Stimulated activated CD4-positive, alpha-beta T cell treated with anti-CD3 and anti-CD28 coated beads, Interleukin-2, amount 100 ng/mL, for 24 hours (primary cell): Measurements from ENCODE around the gene PCSK5.
"Not testable (repeated sequence)": the region's sequence is repeated elsewhere in the genome, so short reads cannot be mapped to it uniquely, and the experiment has no call there.

ENCODE experiments used
- DNase-seq, 2 donors: peaks; one replicate each; pipeline ENCODE4 v3.0.0-alpha.2; 2020

PCSK5 gene

DNA sequence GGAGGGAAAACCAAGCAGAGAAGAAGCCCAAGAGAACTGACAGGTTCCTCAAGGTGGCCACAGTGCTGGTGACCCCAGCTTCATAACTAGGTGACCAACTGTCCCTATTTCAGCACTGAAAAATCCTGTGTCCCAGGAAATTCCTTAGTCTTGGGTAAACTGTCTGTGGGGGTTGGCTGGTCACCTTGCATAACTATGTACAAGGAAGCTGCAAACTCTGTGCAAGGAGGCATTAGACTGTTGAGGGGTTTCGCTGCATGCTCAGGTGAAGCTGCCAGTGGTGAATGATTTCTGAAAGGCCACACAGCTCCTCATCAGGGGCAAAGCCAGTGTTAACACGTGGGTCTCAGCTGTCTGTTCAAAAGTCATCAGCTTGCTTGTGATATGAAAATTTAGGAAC, 36.9 kb downstream of the PCSK5 start:
- DNase-seq: no peak

GRCh38 chr9:75930190-75930589, 39.7 kb downstream of the PCSK5 start:
- DNase-seq: no peak

DNA sequence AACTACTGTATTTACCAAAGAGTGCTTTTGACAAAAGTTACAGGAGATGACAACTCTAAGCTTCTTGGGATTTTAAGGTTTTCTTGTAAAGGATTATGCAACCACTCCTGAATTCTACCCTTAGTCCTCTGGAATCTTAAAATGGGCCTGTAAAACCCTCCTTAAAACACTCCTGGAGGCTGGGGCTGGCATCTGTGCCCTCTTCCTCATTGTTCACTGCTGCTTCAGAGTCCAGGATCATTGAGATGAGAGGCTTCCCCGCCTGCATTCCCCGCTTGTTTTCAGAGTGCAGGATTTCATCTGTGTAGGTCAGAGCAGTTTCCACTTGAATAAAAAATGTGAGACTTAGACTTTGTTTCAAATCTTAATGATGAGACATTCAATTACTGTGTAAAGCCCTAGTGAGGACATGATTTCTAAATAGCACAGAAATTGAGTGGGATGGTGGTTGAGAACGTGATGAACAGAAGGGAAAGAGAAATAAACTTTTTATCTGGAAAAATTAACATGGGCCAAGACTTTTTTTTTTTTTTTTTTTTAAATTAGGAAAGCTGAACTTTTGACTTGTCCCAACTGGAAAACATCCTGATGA, 40.4 kb downstream of the PCSK5 start:
- DNase-seq: no peak

- DNase-seq: no peak
Observed at GRCh38 chr9:75933982-75934381, 43.5 kb downstream of the PCSK5 start.

DNA sequence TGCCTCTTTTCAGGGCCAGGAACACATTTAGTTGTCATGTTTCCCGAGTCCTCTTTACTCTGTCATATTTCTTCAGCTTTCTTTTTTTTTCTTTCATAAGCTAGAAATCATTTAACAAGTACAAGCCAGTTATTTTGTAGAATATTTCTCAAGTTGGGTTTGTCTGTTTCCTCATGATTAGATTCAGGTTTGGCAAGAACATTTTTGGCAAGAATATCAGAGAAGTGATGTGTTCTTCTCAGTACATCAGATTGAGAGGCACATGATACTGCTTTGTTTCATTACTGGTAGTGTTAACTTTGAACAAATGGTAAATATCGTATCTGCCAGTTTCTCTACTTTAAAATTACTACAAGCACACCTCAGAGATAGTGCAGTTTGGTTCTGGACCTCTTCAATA, 45.1 kb downstream of the PCSK5 start:
- DNase-seq: no peak

- no peak for DNase-seq
Observed at GRCh38 chr9:75937521-75938258, 47.2 kb downstream of the PCSK5 start.

- no peak for DNase-seq
Observed at GRCh38 chr9:75938946-75939345, 48.5 kb downstream of the PCSK5 start.

- DNase-seq: no peak
Observed at GRCh38 chr9:75939536-75940111, 49.2 kb downstream of the PCSK5 start.

DNA sequence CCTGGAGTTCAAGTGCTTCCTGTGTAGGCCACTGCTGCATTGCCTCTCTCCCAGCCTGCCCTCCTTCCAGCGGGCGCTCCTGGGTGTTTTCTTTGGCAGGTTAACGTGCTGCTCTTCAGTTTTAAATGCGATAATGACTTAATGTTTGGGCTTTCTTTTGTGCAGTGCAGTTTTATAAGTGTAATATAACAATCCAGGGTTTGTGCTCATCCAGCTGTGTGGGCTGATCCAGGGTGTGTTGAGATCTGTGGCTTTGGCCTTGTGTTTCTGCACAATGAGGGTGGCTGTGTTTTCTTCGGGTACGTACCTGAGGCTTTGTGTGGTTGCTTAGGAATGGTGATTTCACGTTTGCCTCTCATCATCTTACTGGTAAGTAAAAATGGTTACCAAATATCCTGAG, 50.6 kb downstream of the PCSK5 start:
- DNase-seq: no peak

DNA sequence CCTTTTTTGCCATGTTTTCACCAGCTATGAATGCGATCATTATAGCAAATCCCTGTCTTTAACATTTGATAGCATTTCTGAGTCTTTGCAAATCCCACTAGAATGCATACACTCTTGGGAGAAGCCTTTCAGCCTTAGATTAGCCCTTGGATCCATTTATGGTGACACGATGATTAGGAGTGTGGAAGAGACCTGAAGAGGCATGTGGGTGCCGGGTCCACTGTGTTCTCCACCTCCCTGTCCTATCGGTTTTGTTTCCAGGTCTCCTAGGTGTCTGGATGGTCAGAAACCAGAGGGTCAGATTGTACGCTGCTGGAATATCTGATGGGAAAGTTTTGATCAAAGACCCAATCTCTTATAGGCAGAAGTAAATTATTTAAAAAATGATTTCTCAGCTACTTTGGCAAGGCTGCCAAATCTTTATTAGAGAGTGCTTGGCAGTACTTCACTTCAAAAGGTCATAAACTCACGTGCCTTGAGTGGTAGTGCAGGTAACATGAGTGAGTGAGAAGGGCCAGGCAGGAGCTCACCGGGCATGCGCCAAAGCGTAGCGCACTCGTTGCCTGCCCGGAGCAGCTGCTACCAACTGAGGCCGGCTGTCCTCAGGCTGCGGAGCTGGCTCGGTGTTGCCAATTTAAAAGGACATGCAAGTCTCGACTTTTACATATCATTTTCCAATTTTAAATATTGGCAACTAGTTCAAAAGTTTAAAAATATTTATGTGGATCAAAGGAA, 51.3 kb downstream of the PCSK5 start:
- no peak for DNase-seq

DNA sequence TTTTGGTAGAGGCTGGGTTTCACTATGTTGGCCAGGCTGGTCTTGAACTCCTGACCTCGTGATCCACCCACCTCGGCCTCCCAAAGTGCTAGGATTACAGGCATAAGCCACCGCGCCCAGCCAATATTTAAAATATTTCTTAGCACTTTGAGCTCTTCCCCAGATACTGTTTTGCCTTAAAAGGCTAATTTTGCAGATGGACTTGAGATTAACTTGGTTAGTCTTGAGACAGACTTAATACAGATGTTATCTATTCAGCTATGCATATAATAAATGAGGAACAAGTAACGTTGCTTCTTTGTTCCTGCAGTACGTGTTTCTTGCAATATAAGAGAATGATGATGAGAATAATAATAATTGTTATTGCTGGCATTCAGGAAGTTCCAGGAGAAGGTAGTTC, 56.3 kb downstream of the PCSK5 start:
- DNase-seq: no peak

GRCh38 chr9:75947233-75947632, 56.8 kb downstream of the PCSK5 start:
- DNase-seq: no peak

- no peak for DNase-seq
Observed at GRCh38 chr9:75950998-75951397, 60.5 kb downstream of the PCSK5 start.

- no peak for DNase-seq
Observed at GRCh38 chr9:75953218-75953617, 62.7 kb downstream of the PCSK5 start.

GRCh38 chr9:75956161-75956560, 65.7 kb downstream of the PCSK5 start:
- DNase-seq: no peak

- DNase-seq: no peak
Observed at GRCh38 chr9:75957116-75957515, 66.6 kb downstream of the PCSK5 start.

DNA sequence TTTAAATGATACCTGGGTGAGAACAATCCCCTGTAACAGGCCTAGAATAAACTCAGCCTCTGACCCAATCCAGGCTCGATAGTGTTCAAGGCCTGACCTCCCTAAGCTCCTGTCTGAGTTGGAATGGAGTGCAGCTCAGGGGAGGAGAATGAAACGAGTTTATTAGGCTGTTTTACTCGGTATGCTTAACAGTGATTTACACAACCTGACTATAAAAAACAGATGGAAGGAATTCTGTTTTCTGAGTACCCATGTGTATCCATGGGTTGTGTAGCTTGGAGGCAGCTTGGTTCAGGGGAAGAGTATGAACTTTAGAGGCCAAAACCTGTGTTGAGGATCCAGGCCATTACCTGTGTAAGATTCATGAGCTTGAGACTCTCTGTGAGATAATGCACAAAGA, 67.8 kb downstream of the PCSK5 start:
- no peak for DNase-seq

GRCh38 chr9:75960551-75960950, 70.1 kb downstream of the PCSK5 start:
- no peak for DNase-seq

DNA sequence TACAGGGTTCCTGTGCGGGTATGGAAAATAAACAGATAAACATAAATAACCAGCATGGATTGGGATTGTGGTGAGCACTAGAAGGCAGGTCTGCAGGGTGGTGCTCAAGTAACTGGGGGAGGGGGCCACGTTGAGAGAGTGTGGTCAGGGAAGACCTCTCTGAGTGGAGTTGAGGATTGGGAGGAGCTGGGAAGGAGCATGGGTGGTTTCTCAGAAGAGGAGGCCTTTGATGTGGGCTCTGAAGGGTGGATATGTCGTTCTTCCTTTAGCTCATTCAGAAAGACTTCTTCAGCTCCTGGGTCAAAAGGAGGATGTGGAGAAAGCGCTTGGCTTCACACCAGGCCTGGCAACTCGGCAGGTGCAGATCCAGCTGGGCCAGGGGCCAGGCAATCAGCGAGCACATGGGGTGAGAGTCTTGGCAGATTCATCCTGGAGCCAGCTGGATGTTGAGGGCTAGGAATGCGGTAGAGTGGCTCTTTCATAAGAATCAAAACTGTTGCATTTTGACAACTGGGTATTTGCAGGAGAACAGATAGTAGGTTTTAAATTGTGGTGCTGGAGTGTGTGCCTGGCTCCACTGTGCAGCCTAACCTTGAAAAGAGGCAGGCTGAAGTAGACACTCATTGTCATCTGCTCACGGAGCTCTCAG, 71.7 kb downstream of the PCSK5 start:
- DNase-seq: no peak

DNA sequence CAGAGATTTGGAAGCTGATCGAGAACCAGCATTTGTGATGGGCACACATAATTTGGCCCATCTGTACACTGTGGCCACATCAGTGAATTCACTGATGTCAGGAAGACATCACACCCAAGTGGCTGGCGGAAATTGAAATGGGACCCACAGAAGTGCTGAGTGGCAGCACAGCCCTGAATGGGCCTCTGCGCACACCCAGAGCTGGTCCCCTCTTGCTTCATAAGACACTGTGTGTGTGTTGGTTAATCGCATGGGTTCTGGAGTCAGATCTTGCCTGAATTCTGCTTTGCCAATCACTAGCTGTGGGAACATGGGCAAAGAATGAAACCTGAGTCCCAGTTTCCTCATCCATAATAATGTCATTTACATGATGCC, 72.2 kb downstream of the PCSK5 start:
- DNase-seq: no peak

GRCh38 chr9:75963321-75963720, 72.8 kb downstream of the PCSK5 start:
- not testable (repeated sequence) for DNase-seq

- no peak for DNase-seq
Observed at GRCh38 chr9:75964427-75964826, 74.0 kb downstream of the PCSK5 start.

GRCh38 chr9:75965231-75965630, 74.8 kb downstream of the PCSK5 start:
- no peak for DNase-seq
